Left ventricle myocardium inferior (tissue), 1 donor: ENCODE results near the gene IL18BP. TPM values are rescaled to one million over a fixed set of nuclear protein-coding genes. Genes with fewer than 3 reads are reported as not detected.

Source experiments
- DNase-seq: peaks from one replicate; pipeline ENCODE4 v3.0.0-alpha.2; 2020
- H3K27ac ChIP-seq: fragments of 200-600 bp; replicated peaks from 2 replicates; pipeline ENCODE4 v1.8.0; 2021
- H3K27me3 ChIP-seq: fragments of 200-600 bp; 2 replicates; pipeline ENCODE4 v1.8.0; 2021; ENCODE audit warnings: low read depth
- H3K36me3 ChIP-seq: fragments of 200-600 bp; 2 replicates; pipeline ENCODE4 v1.8.0; 2021
- H3K4me1 ChIP-seq: fragments of 200-600 bp; 2 replicates; pipeline ENCODE4 v1.8.0; 2021
- H3K4me3 ChIP-seq: fragments of 200-600 bp; 2 replicates; pipeline ENCODE4 v1.8.0; 2021; ENCODE audit warnings: mild to moderate bottlenecking, moderate library complexity
- H3K9me3 ChIP-seq: fragments of 200-600 bp; replicated peaks from 2 replicates; pipeline ENCODE4 v1.8.0; 2021
- intact Hi-C: fragments of 100-400 bp; cut with micrococcal nuclease; formaldehyde crosslinking; loops from one replicate; pipeline ENCODE4 v1.11.0; 2022
- total RNA-seq: library from RNA; stranded (reverse); fragmentation: NEBNext Ultra II Directional; extraction: Animal tissue kit (Norgen Biotek cat#: 25700); gene quantifications from one replicate; pipeline ENCODE4 v1.2.1, GENCODE V29; 2021
- TF ChIP-seq, protein P1 (sequence below): fragments of 200-600 bp; IDR thresholded peaks from 2 replicates; pipeline ENCODE4 v1.8.0; 2021; ENCODE audit warnings: antibody characterized with exemption, mild to moderate bottlenecking, borderline replicate concordance
- donor health status: DM: no; HTN: yes; CAD: no; lungs with severe emphysema.

Gene IL18BP
- total RNA-seq, 1 donor from 2014 or later: 4.9 TPM

DNA sequence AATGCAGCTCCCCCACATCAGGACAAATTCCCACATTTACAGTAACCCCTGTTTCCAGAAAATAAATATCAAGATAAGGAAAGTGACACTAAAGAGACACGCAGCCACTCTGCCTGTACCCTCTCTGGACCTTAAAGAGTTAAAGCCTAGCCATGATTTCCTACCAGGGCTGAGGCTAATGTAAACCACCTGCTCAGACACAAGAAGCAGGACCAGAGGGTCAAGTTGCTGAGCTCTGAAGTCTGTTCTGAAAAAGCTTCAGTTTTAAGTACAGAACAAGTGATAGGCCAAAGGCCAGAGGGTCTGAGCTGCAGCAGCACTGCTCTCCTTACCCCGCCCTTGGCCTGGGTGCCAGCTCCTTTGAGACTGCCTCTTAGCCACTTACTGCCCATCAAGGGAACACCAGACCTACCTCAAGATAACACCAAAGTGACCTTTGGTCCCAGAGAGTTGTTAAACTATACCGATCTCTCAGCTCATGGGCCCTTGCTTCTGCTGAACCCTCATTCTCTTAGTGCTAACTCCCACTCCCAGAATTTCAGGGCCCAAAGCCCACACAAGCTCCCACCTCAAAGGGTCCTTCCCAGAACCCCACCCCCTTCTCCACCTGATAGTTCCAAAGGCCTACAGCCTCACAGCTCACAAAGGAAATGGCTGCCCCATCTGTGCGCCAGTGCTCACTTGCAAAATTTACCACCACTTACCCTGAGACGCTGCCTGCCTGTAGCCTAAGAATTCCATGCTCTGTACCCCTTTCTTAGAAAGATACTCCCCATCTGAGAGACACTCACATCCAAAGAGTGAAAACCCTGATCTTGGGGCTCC lies 40.5 kb downstream of the IL18BP start:
- no peak for DNase-seq
- intact Hi-C loops: no loop called here
- TF ChIP-seq, protein P1, sequence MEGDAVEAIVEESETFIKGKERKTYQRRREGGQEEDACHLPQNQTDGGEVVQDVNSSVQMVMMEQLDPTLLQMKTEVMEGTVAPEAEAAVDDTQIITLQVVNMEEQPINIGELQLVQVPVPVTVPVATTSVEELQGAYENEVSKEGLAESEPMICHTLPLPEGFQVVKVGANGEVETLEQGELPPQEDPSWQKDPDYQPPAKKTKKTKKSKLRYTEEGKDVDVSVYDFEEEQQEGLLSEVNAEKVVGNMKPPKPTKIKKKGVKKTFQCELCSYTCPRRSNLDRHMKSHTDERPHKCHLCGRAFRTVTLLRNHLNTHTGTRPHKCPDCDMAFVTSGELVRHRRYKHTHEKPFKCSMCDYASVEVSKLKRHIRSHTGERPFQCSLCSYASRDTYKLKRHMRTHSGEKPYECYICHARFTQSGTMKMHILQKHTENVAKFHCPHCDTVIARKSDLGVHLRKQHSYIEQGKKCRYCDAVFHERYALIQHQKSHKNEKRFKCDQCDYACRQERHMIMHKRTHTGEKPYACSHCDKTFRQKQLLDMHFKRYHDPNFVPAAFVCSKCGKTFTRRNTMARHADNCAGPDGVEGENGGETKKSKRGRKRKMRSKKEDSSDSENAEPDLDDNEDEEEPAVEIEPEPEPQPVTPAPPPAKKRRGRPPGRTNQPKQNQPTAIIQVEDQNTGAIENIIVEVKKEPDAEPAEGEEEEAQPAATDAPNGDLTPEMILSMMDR: no peak
- Histone ChIP-seq H3K4me1 (peaks cover 78% of the 10 kb centered on the region), H3K9me3 (no peaks in the 10 kb centered on the region), H3K27me3 (no peaks in the 10 kb centered on the region), H3K4me3 (peak overlapping the region; percentile 76), H3K27ac (peak overlapping the region; percentile 98), H3K36me3 (peaks cover 16% of the 10 kb centered on the region)

DNA sequence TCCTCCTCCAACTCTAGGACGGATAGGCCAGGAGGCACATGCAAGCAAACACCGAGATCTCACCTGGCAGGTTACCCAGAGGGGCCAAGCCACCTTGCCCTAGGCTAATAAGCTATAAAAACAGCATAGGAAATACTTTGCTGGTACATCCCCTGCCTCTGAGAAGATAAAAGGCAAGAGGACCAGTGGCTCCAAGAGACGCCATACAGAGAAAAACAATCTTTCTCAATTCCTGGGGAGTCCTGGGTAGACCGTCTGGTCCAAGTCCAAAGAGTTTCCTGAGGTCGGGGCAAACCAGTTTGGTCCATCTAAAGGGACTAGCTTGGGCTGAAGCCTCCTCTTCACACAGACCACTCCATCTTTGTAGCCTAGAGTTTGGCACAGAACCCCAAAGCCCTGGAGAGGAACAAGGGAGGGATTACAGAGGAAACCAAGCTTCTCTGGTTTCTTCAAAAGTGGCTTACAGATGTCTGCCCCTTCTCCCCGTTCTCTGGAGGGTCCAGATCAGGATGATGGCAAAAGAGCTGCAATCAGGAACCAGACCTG lies 41.2 kb downstream of the IL18BP start:
- no peak for DNase-seq
- Histone ChIP-seq H3K27ac (peak overlapping the region; percentile 98), H3K4me1 (peaks cover 72% of the 10 kb centered on the region), H3K36me3 (peaks cover 9% of the 10 kb centered on the region), H3K4me3 (peak overlapping the region; percentile 76), H3K27me3 (no peaks in the 10 kb centered on the region), H3K9me3 (no peaks in the 10 kb centered on the region)
- TF ChIP-seq, protein P1: no peak
- intact Hi-C loops: no loop called here

DNA sequence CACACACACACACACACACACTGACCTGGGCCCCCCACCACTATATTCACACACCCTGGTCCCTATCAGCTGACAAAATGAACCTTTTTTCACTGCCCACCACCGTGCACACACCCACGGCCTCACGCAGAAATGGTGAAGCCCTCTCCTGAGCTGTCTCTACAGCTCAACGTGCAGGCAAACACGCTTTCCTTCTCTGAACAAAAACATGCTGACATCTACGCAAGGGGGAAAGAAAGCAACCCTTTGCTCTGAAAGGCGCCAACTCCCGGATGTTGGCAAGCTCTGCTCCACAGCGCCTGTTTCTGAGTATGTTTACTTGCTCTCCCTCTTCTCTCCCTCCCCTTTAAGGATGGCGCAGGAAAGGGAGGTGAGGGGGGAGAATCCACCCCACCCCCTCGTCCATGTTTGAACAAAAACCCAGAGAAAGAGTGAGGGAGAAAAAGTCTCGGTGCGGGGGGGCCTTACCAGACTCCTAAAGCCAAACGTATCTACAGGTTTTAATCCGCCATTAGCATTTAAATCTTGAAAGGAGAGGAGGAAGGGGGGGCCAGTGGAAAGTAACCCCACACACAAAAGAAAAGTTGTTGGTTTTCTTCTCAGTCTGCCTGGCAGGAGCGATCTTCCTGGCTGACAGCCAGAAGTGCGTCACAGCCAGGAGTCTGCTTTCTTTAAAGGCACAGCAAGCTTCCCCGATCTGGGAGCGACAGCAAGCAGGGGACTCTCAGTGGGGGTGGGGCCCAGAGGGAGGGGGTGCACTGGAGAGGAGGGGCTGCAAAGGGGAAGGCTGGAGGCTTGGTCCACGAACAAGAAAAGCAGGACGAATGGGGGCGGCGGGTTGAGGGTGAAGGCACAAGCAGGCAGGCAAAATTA lies 42.0 kb downstream of the IL18BP start:
- intact Hi-C loops: no loop called here
- Histone ChIP-seq H3K4me3 (peak overlapping the region; percentile 76), H3K36me3 (peaks cover 1% of the 10 kb centered on the region), H3K27me3 (no peaks in the 10 kb centered on the region), H3K27ac (peak overlapping the region; percentile 98), H3K4me1 (peaks cover 64% of the 10 kb centered on the region), H3K9me3 (no peaks in the 10 kb centered on the region)
- DNase-seq: peak; percentile 97
- TF ChIP-seq, protein P1: no peak

DNA sequence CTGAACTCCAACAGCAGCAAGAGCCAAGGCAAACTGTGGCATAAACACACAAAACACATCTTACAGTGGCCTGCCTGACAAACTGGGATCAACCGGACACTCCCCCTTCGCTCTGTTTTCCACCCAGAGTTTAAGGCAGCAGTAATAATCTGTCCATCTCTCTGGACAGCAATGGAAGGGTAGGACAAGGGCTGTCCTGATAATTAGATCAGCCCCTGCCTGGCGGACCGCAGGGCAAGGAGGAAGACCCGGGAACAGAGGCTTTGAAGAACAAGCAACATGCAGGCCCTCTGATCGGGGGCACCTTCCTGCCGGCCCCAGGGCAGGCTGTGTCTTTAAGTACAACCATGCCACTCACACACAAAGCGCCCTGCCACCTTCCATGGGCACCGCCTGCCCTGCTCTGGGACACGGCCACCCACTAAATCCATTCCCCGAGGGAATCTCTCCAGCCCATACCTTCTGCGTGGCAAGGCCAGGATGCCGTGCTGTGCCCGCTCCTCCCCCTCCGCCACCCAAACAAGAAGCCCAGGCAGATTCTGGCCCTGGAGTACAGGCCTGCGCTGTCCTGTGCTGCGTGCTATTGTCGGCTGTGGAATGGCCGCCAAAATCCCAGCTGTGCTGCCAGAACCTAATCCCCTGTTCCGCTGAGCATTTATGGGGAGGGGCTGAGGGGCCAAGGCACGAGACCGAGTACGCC lies 42.8 kb downstream of the IL18BP start:
- Histone ChIP-seq H3K27ac (peak overlapping the region; percentile 98), H3K9me3 (no peaks in the 10 kb centered on the region), H3K36me3 (no peaks in the 10 kb centered on the region), H3K27me3 (no peaks in the 10 kb centered on the region), H3K4me3 (peak overlapping the region; percentile 76), H3K4me1 (peaks cover 56% of the 10 kb centered on the region)
- DNase-seq: peak; percentile 81
- intact Hi-C loops: no loop called here
- TF ChIP-seq, protein P1: no peak

DNA sequence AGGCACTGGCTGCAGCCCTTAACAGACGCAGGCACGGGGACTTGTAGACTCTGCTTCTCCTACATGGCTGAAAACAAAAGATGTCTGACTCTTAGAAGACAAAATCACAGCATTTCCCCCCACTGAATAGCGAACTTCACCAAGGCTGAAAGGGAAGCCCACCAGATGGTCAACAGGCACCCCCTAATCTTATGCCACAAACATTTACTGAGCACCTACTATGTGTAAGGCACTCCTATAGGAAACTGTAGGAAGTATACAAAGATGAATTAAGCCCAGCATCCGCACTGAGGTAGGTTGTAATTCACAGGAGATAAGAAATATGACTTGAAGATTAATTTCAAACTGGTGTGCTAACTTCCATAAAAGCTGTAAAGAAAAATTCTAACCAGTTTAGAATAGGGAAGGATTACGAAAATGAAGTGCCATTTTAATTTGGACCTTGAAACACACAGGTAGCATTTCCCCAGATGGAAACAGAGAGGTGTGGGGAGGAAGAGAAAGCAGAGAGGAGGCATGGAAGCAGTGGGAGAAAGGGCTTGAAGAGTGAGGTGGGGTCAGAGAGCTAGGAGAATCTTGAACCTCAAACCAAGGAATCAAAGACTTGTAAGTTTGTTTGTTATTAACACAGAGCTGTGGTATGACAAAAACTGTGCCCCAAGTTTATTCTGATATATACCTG lies 43.5 kb downstream of the IL18BP start:
- peak overlapping the region; percentile 76 for H3K4me3 ChIP-seq
- H3K4me1 ChIP-seq: peaks cover 49% of the 10 kb centered on the region
- no peak for DNase-seq
- TF ChIP-seq, protein P1: no peak
- H3K27ac ChIP-seq: peak overlapping the region; percentile 98
- H3K9me3 ChIP-seq: no peaks in the 10 kb centered on the region
- no peaks in the 10 kb centered on the region for H3K27me3 ChIP-seq
- H3K36me3 ChIP-seq: peaks cover 4% of the 10 kb centered on the region
- intact Hi-C loops: no loop called here
